ENCODE measurements around the gene ARHGEF2. TPM values are rescaled to one million over a fixed set of nuclear protein-coding genes. Genes with fewer than 3 reads are reported as not detected.
A peak's percentile ranks its signal among the peaks of the same experiment; 100 is the strongest.

The ARHGEF2 gene
- total and polyA plus RNA-seq, 2 of the 13 experiments (the other 11 are each of a cell fraction or from before 2014, with no cell fraction given) = 16.1 to 32.1 TPM

- peak; percentile 44 for DNase-seq (ENCODE audit: low spot score)
- peak; percentile 41; the same call in 1 of the 2 replicates for TF ChIP-seq HNF4A (CRISPR knock-in tag; IDR thresholded peaks at IDR 0.05)
- peak; percentile 27; the same call in 1 of the 2 replicates for TF ChIP-seq HNF4G (IDR thresholded peaks at IDR 0.05; ENCODE audit: borderline replicate concordance, low read depth, low read length)
- no peak for TF ChIP-seq HNF4G (CRISPR knock-in tag; IDR thresholded peaks at IDR 0.05; ENCODE audit: borderline replicate concordance, low read depth)
- no peak for TF ChIP-seq YEATS2 (CRISPR knock-in tag; IDR thresholded peaks at IDR 0.05; ENCODE audit: borderline replicate concordance)
- TF ChIP-seq CENPT (CRISPR knock-in tag; IDR thresholded peaks at IDR 0.05; ENCODE audit: low read depth) = no peak
- no peak for TF ChIP-seq ZNF549 (CRISPR knock-in tag; IDR thresholded peaks at IDR 0.05)
- no peak for TF ChIP-seq MBD4 (IDR thresholded peaks at IDR 0.05; ENCODE audit: borderline replicate concordance, low read length)
- no peak for TF ChIP-seq ZNF124 (CRISPR knock-in tag; IDR thresholded peaks at IDR 0.05)
- TF ChIP-seq RBAK (CRISPR knock-in tag; IDR thresholded peaks at IDR 0.05) = no peak
- TF ChIP-seq ATF1 (CRISPR knock-in tag; IDR thresholded peaks at IDR 0.05) = no peak
- TF ChIP-seq, protein P1, sequence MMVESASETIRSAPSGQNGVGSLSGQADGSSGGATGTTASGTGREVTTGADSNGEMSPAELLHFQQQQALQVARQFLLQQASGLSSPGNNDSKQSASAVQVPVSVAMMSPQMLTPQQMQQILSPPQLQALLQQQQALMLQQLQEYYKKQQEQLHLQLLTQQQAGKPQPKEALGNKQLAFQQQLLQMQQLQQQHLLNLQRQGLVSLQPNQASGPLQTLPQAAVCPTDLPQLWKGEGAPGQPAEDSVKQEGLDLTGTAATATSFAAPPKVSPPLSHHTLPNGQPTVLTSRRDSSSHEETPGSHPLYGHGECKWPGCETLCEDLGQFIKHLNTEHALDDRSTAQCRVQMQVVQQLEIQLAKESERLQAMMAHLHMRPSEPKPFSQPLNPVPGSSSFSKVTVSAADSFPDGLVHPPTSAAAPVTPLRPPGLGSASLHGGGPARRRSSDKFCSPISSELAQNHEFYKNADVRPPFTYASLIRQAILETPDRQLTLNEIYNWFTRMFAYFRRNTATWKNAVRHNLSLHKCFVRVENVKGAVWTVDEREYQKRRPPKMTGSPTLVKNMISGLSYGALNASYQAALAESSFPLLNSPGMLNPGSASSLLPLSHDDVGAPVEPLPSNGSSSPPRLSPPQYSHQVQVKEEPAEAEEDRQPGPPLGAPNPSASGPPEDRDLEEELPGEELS (CRISPR knock-in tag; IDR thresholded peaks at IDR 0.05) = no peak
- no peak for TF ChIP-seq GATA4 (IDR thresholded peaks at IDR 0.05; ENCODE audit: borderline replicate concordance, low read depth)
- TF ChIP-seq ZNF383 (CRISPR knock-in tag; IDR thresholded peaks at IDR 0.05; ENCODE audit: borderline replicate concordance) = no peak
- TF ChIP-seq KLF13 (CRISPR knock-in tag; IDR thresholded peaks at IDR 0.05) = no peak
- TF ChIP-seq JDP2 (CRISPR knock-in tag; IDR thresholded peaks at IDR 0.05; ENCODE audit: borderline replicate concordance) = no peak
- no peak for TF ChIP-seq SIX4 (CRISPR knock-in tag; IDR thresholded peaks at IDR 0.05)
- TF ChIP-seq ETV6 (CRISPR knock-in tag; conservative IDR thresholded peaks at IDR 0.05) = no peak
- TF ChIP-seq MXD1 (CRISPR knock-in tag; IDR thresholded peaks at IDR 0.05) = no peak
- no peak for TF ChIP-seq ZNF563 (CRISPR knock-in tag; IDR thresholded peaks at IDR 0.05)
- TF ChIP-seq ZMYM2 (CRISPR knock-in tag; IDR thresholded peaks at IDR 0.05) = no peak
- no peak for TF ChIP-seq ZC3H4 (CRISPR knock-in tag; IDR thresholded peaks at IDR 0.05; ENCODE audit: borderline replicate concordance)
- no peak for TF ChIP-seq KDM1A (CRISPR knock-in tag; IDR thresholded peaks at IDR 0.05)
- TF ChIP-seq CENPX (CRISPR knock-in tag; IDR thresholded peaks at IDR 0.05) = no peak
- TF ChIP-seq MED1 (CRISPR knock-in tag; IDR thresholded peaks at IDR 0.05) = 0 out of 2 replicates have a peak, but pooled peaks have one; percentile 38
- TF ChIP-seq MXI1 (IDR thresholded peaks at IDR 0.05; ENCODE audit: borderline replicate concordance, low read depth, low read length) = no peak
Observed at GRCh38 chr1:155983191-155984024, 5.1 kb upstream of the ARHGEF2 start.

More at GRCh38 chr1:155983191-155984024, 5.1 kb upstream of the ARHGEF2 start:
- in situ Hi-C loops (cut with HindIII; ENCODE audit: extremely low pct_ligation_motif_present, low pct_unique_long_range_greater_than_20kb) = loop anchor here (10.0 kb wide), 1 partner anchor 49 kb away; the partner anchor contains the start of gene KHDC4
- WGBS (ENCODE audit: low lambda C conversion rate) = 32% methylated on average over 4 of the region's 4 CpGs
- ATAC-seq = peak; percentile 86
- H3K36me3 ChIP-seq (replicated peaks in 1 of 2; ENCODE audit: control insufficient read depth in 1 of 2, insufficient read depth in 2 of 2, low read length in 2 of 2) = no peaks in the 10 kb centered on the region
- H3K4me2 ChIP-seq (ENCODE audit: low read depth, low read length) = peak overlapping the region; percentile 46
- CTCF ChIA-PET (ENCODE audit: low intra/inter-chr PET ratio, low total read pairs) = interaction anchor here (1.0 kb wide), 1 partner anchor 45 kb away, joined by 4 read pairs; no protein-coding TSS in a partner anchor
- peaks cover 63% of the 10 kb centered on the region for H3K4me1 ChIP-seq (ENCODE audit: insufficient read depth, low read length)
- H3K9ac ChIP-seq (ENCODE audit: insufficient read depth, low read depth, low read length) = peak overlapping the region; percentile 26; the same call in 1 of the 2 replicates
- no peak overlapping the region for H2AFZ ChIP-seq (ENCODE audit: low read length)
- POLR2A ChIA-PET = interaction anchor here (0.7 to 13.5 kb wide), 15 partner anchors 9 to 124 kb away, joined by 3 to 390 read pairs (median 8); partner anchors contain the start of genes KHDC4, RXFP4 and SYT11
- H3K27ac ChIP-seq (ENCODE audit: extremely low read length, insufficient read depth, low read length) = peak overlapping the region; percentile 11
- H3K79me2 ChIP-seq (ENCODE audit: insufficient read depth, low read length) = no peaks in the 10 kb centered on the region
- H3K9me3 ChIP-seq (ENCODE audit: low read length) = no peaks in the 10 kb centered on the region
- peak overlapping the region in 1 of 3 experiments; percentile 25; a peak in 2 of 6 replicates for H3K4me3 ChIP-seq (replicated peaks in 1 of 3; ENCODE audit: insufficient read depth in 1 of 3, low read depth in 2 of 3, low read length in 3 of 3)
- no peaks in the 10 kb centered on the region for H3K27me3 ChIP-seq (ENCODE audit: control insufficient read depth in 1 of 2, insufficient read depth in 2 of 2, low read length in 2 of 2)
- no TSS peak for BruUV-seq (replicated peaks)
- no peaks in the 10 kb centered on the region for H4K20me1 ChIP-seq (ENCODE audit: insufficient read depth, low read length)
- intact Hi-C loops (cut with micrococcal nuclease; ENCODE audit: unreplicated experiment) = no loop called here
- FAIRE-seq = peak; percentile 55

Data from HepG2 (cell line).